DOHH2 (cell line): ENCODE measurements around the gene RBP7.

Experiments used
- EZH2phosphoT487 ChIP-seq: fragments of 200-600 bp; sonication (generic); IDR thresholded peaks from 2 replicates; pipeline ENCODE4 v1.6.1; 2017; ENCODE audit warnings: borderline replicate concordance, mild to moderate bottlenecking, antibody characterized with exemption, low read length, moderate library complexity, mixed read lengths
- TF ChIP-seq, protein P1 (sequence below): fragments of 200-600 bp; sonication (generic); IDR thresholded peaks from one replicate; pipeline ENCODE4 v1.5.1; 2014; ENCODE audit warnings: antibody characterized with exemption, mild to moderate bottlenecking, low read depth, low read length; ENCODE audit not compliant: poor library complexity, severe bottlenecking

DNA sequence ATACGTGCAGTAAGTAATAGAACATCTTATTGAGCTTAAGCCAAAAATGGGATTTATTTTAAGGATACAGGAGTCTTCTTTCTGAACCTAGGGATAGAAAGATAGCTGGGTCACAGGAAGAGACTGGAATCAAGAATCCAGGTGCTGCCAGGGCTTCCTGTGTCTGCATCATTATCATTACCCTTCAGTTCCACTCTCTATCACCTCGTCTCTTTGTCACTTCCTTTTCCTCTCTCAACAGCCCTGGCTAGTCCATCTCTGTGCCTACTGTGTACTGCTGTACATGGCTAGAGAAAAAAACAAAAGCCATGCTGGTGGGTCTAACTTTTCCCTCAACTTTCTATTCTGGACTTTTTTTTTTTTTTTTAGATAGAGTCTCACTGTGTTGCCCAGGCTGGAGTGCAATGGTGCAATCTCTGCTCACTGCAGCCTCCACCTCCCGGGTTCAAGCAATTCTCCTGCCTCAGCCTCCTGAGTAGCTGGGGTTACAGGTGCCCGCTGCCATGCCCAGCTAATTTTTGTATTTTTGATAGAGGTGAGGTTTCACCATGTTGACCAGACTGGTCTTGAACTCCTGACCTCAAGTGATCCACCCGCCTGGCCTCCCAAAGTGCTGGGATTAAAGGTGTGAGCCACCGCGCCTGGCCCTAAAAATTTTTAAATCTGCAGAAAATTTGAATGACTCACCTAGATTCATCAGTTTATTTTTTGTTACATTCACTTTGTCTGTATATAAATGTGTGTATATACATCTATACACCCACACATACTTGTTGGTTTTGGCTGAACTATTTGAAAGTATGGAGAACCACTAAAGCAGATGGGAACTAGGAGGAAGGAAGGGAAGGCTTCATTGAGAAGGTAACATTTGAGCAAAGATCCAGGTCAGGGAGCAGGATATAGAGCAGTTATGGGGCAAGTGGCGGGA, 67.7 kb downstream of the RBP7 start:
- TF ChIP-seq, protein P1, sequence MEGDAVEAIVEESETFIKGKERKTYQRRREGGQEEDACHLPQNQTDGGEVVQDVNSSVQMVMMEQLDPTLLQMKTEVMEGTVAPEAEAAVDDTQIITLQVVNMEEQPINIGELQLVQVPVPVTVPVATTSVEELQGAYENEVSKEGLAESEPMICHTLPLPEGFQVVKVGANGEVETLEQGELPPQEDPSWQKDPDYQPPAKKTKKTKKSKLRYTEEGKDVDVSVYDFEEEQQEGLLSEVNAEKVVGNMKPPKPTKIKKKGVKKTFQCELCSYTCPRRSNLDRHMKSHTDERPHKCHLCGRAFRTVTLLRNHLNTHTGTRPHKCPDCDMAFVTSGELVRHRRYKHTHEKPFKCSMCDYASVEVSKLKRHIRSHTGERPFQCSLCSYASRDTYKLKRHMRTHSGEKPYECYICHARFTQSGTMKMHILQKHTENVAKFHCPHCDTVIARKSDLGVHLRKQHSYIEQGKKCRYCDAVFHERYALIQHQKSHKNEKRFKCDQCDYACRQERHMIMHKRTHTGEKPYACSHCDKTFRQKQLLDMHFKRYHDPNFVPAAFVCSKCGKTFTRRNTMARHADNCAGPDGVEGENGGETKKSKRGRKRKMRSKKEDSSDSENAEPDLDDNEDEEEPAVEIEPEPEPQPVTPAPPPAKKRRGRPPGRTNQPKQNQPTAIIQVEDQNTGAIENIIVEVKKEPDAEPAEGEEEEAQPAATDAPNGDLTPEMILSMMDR: no peak
- TF ChIP-seq EZH2phosphoT487: no peak
